A673 (cell line): Measurements from ENCODE around the gene SLC5A4. TPM values are rescaled to one million over a fixed set of nuclear protein-coding genes. Genes with fewer than 3 reads are reported as not detected.

Experiments used
- BruUV-seq: library from RNA; stranded (reverse); fragments of 400-500 nt; replicated peaks from 2 replicates; lab custom pipeline; 2021; lab: Mats Ljungman, UMichigan
- CTCF ChIA-PET: fragments of 300-600 bp; sonication (Branson Sonifier 250); formaldehyde crosslinking; loops from one replicate; lab custom pipeline; 2022; ENCODE audit warnings: antibody characterized with exemption; lab: Charles Lee
- POLR2A ChIA-PET: fragments of 300-600 bp; sonication (Branson Sonifier 250); formaldehyde crosslinking; loops from one replicate; lab custom pipeline; 2022; ENCODE audit warnings: antibody characterized with exemption; ENCODE audit not compliant: low non-redundant PET; lab: Charles Lee
- DNase-seq: peaks from one replicate; pipeline ENCODE4 v3.0.0-alpha.2; 2015; ENCODE audit warnings: low spot score
- H3K27ac ChIP-seq: fragments of 200-600 bp; sonication (generic); 2 replicates; pipeline ENCODE4 v1.5.1; 2016; ENCODE audit warnings: mixed run types, low read depth, mild to moderate bottlenecking, mixed read lengths, antibody characterized with exemption, low read length; ENCODE audit not compliant: poor library complexity, severe bottlenecking
- H3K27me3 ChIP-seq: fragments of 200-600 bp; sonication (generic); replicated peaks from 2 replicates; pipeline ENCODE4 v1.6.1; 2017; ENCODE audit warnings: mixed run types, low read depth, mild to moderate bottlenecking, mixed read lengths, antibody characterized with exemption, low read length; ENCODE audit not compliant: insufficient read depth, poor library complexity
- H3K36me3 ChIP-seq: fragments of 200-600 bp; sonication (generic); 2 replicates; pipeline ENCODE4 v1.6.1; 2016; ENCODE audit warnings: mixed run types, mild to moderate bottlenecking, mixed read lengths, antibody characterized with exemption, low read length; ENCODE audit not compliant: insufficient read depth, poor library complexity, severe bottlenecking
- H3K4me1 ChIP-seq: fragments of 200-600 bp; sonication (generic); 2 replicates; pipeline ENCODE4 v1.6.1; 2017; ENCODE audit warnings: mixed run types, mild to moderate bottlenecking, mixed read lengths, antibody characterized with exemption, low read length; ENCODE audit not compliant: insufficient read depth, poor library complexity, severe bottlenecking
- H3K4me3 ChIP-seq: fragments of 200-600 bp; sonication (generic); 2 replicates; pipeline ENCODE4 v1.5.1; 2016; ENCODE audit warnings: low read depth, mixed run types, mild to moderate bottlenecking, mixed read lengths, low read length; ENCODE audit not compliant: poor library complexity, severe bottlenecking
- H3K9me3 ChIP-seq: fragments of 200-600 bp; sonication (generic); 2 replicates; pipeline ENCODE4 v1.6.1; 2016; ENCODE audit warnings: mixed run types, low read depth, mild to moderate bottlenecking, mixed read lengths, antibody characterized with exemption, low read length; ENCODE audit not compliant: poor library complexity, severe bottlenecking
- EZH2 ChIP-seq: fragments of 200-600 bp; sonication (generic); IDR thresholded peaks from 2 replicates; pipeline ENCODE4 v1.6.1; 2017; ENCODE audit warnings: borderline replicate concordance, low read depth, mild to moderate bottlenecking, mixed read lengths, antibody characterized with exemption, low read length; ENCODE audit not compliant: poor library complexity, severe bottlenecking
- intact Hi-C: fragments of 100-400 bp; cut with micrococcal nuclease; formaldehyde crosslinking; loops from one replicate; pipeline ENCODE4 v1.10.0; 2022; ENCODE audit not compliant: unreplicated experiment
- total RNA-seq: library from RNA; stranded (reverse); gene quantifications from 2 replicates; pipeline ENCODE4 v1.2.3, GENCODE V29; 2021
- TF ChIP-seq, protein P1 (sequence below): fragments of 300-800, 200-600 bp; sonication (generic); conservative IDR thresholded peaks from 2 replicates; pipeline ENCODE4 v1.5.1; 2017; ENCODE audit warnings: low read depth, mild to moderate bottlenecking, antibody characterized with exemption, low read length, moderate library complexity, mixed read lengths

The SLC5A4 gene
- total RNA-seq, 1 experiment from 2014 or later, result 0.19 TPM

DNA sequence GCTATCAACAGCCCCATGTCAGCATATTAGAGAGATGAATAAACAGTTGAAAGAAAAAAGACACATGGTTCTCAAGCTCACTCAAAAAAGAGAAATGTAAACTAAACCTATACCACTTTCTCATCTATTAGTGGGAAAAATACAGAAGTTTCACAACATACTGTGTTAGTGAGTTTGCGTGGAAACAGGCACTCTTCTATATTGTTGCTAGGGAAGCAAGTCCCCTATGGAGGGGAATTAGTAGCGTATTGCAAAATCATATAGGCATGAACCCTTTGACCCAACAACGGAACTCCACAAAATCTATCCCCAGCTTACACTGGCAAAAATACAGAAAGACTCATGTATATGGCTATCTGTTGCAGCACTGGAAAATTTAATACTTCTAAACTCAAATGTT, 36.1 kb downstream of the SLC5A4 start:
- no peak for TF ChIP-seq EZH2
- TF ChIP-seq, protein P1, sequence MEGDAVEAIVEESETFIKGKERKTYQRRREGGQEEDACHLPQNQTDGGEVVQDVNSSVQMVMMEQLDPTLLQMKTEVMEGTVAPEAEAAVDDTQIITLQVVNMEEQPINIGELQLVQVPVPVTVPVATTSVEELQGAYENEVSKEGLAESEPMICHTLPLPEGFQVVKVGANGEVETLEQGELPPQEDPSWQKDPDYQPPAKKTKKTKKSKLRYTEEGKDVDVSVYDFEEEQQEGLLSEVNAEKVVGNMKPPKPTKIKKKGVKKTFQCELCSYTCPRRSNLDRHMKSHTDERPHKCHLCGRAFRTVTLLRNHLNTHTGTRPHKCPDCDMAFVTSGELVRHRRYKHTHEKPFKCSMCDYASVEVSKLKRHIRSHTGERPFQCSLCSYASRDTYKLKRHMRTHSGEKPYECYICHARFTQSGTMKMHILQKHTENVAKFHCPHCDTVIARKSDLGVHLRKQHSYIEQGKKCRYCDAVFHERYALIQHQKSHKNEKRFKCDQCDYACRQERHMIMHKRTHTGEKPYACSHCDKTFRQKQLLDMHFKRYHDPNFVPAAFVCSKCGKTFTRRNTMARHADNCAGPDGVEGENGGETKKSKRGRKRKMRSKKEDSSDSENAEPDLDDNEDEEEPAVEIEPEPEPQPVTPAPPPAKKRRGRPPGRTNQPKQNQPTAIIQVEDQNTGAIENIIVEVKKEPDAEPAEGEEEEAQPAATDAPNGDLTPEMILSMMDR, result no peak
- Histone ChIP-seq H3K27ac (no peak overlapping the region), H3K27me3 (no peaks in the 10 kb centered on the region), H3K4me3 (no peak overlapping the region), H3K9me3 (no peaks in the 10 kb centered on the region), H3K4me1 (no peaks in the 10 kb centered on the region), H3K36me3 (no peaks in the 10 kb centered on the region)
- POLR2A ChIA-PET, result no interaction called here
- CTCF ChIA-PET, result no interaction called here
- DNase-seq, result no peak
- BruUV-seq, result no TSS peak
- intact Hi-C loops, result no loop called here

DNA sequence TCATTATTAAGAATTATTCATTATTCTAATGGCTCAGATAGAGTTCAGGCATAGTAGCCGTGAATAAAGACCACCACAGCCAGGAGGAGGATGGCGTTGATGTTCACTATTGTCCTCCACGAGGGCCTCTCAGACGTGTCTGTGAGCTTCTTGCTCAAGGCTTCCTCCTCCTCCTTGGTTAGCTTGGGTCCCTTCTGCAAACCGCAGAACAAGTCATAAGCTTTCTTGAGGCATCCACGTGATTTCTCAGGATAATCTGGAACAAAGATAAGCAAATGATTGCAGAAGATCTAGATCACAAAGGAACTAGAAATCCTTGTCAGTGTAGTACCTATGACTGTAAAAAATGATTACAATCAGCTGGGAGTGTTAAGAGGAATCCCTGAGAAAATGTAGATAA, 36.7 kb downstream of the SLC5A4 start:
- DNase-seq, result no peak
- no peak overlapping the region for H3K27ac ChIP-seq
- H3K27me3 ChIP-seq, result no peaks in the 10 kb centered on the region
- no peaks in the 10 kb centered on the region for H3K4me1 ChIP-seq
- TF ChIP-seq EZH2, result no peak
- TF ChIP-seq, protein P1, result no peak
- no peaks in the 10 kb centered on the region for H3K9me3 ChIP-seq
- intact Hi-C loops, result no loop called here
- CTCF ChIA-PET, result no interaction called here
- POLR2A ChIA-PET, result no interaction called here
- no peaks in the 10 kb centered on the region for H3K36me3 ChIP-seq
- no peak overlapping the region for H3K4me3 ChIP-seq
- BruUV-seq, result no TSS peak

DNA sequence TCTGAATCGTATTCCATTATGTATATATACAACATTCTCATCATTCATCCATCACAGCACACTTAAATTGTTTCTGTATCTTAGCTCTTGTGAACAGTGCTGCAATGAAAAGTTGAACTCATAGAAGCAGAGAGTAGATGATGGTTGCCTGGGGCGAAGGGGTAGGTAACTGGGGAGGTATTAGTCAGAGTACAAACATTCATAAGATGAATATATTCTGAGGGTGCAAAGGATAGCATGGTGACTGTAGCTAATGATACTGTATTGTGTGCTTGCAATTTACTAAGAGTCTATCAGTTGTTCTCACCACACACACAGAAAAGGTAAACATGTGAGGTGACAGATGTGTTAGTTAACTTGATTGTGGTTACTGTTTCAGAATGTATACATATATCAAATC, 37.7 kb downstream of the SLC5A4 start:
- no peaks in the 10 kb centered on the region for H3K9me3 ChIP-seq
- ChIA-PET CTCF (no interaction called here), POLR2A (no interaction called here)
- no peak for DNase-seq
- no peak for TF ChIP-seq EZH2
- TF ChIP-seq, protein P1, result no peak
- intact Hi-C loops, result no loop called here
- no peak overlapping the region for H3K27ac ChIP-seq
- H3K4me3 ChIP-seq, result no peak overlapping the region
- no peaks in the 10 kb centered on the region for H3K27me3 ChIP-seq
- no peaks in the 10 kb centered on the region for H3K4me1 ChIP-seq
- no peaks in the 10 kb centered on the region for H3K36me3 ChIP-seq
- BruUV-seq, result no TSS peak
